MM.1S (cell line): ENCODE data around the gene DACH1.

Source experiments
- DNase-seq: peaks from one replicate; pipeline ENCODE4 v3.0.0-alpha.2; 2015
- H2AFZ ChIP-seq: fragments of 300-600 bp; sonication (generic); 2 replicates; pipeline ENCODE4 v1.6.0; 2016; ENCODE audit warnings: antibody characterized with exemption, low read length
- H3F3A ChIP-seq: fragments of 300-600 bp; sonication (generic); 2 replicates; pipeline ENCODE4 v1.6.1; 2016; ENCODE audit warnings: mild to moderate bottlenecking, antibody characterized with exemption, low read length, moderate library complexity, mixed read lengths; ENCODE audit not compliant: insufficient read depth
- H3K27ac ChIP-seq: fragments of 300-600 bp; sonication (generic); 2 replicates; pipeline ENCODE4 v1.5.1; 2016; ENCODE audit warnings: mild to moderate bottlenecking, low read length
- H3K27me3 ChIP-seq: fragments of 300-600 bp; sonication (generic); replicated peaks from 2 replicates; pipeline ENCODE4 v1.6.0; 2016; ENCODE audit warnings: low read length; ENCODE audit not compliant: insufficient read depth
- H3K36me3 ChIP-seq: fragments of 300-600 bp; sonication (generic); replicated peaks from 2 replicates; pipeline ENCODE4 v1.6.1; 2016; ENCODE audit warnings: mild to moderate bottlenecking, low read length, mixed read lengths; ENCODE audit not compliant: insufficient read depth
- H3K4me1 ChIP-seq: fragments of 300-600 bp; sonication (generic); 2 replicates; pipeline ENCODE4 v1.6.1; 2016; ENCODE audit warnings: low read length, mixed read lengths
- H3K4me2 ChIP-seq: fragments of 300-600 bp; sonication (generic); 2 replicates; pipeline ENCODE4 v1.6.0; 2016; ENCODE audit warnings: low read depth, low read length
- H3K4me3 ChIP-seq: fragments of 300-600 bp; sonication (generic); 2 replicates; pipeline ENCODE4 v1.5.1; 2016; ENCODE audit warnings: low read length, mixed read lengths
- H3K79me2 ChIP-seq: fragments of 300-600 bp; sonication (generic); 2 replicates; pipeline ENCODE4 v1.6.1; 2016; ENCODE audit warnings: mixed run types, low read length, mixed read lengths
- H3K9ac ChIP-seq: fragments of 300-600 bp; sonication (generic); 2 replicates; pipeline ENCODE4 v1.6.1; 2016; ENCODE audit warnings: low read length, mixed read lengths
- H3K9me2 ChIP-seq: fragments of 300-600 bp; sonication (generic); replicated peaks from 2 replicates; pipeline ENCODE4 v1.6.1; 2016; ENCODE audit warnings: mild to moderate bottlenecking, low read length, mixed read lengths; ENCODE audit not compliant: insufficient read depth
- H3K9me3 ChIP-seq: fragments of 300-600 bp; sonication (generic); replicated peaks from 2 replicates; pipeline ENCODE4 v1.6.1; 2016; ENCODE audit warnings: mild to moderate bottlenecking, low read length, mixed read lengths; ENCODE audit not compliant: insufficient read depth
- H4K20me1 ChIP-seq: fragments of 300-600 bp; sonication (generic); 2 replicates; pipeline ENCODE4 v1.6.1; 2016; ENCODE audit warnings: mild to moderate bottlenecking, low read length, moderate library complexity, mixed read lengths; ENCODE audit not compliant: insufficient read depth
- EZH2 ChIP-seq: fragments of 300-600 bp; sonication (generic); optimal IDR thresholded peaks from 2 replicates; pipeline ENCODE3; 2017; ENCODE audit warnings: low read depth, mild to moderate bottlenecking, antibody characterized with exemption, low read length, mixed read lengths
- EZH2phosphoT487 ChIP-seq: fragments of 300-600 bp; sonication (generic); IDR thresholded peaks from 2 replicates; pipeline ENCODE4 v1.6.1; 2018; ENCODE audit warnings: antibody characterized with exemption, low read length
- TF ChIP-seq, protein P1 (sequence below): fragments of 300-600 bp; sonication (generic); IDR thresholded peaks from 2 replicates; pipeline ENCODE4 v1.5.1; 2016; ENCODE audit warnings: antibody characterized with exemption, low read length, mixed read lengths

Gene DACH1

GRCh38 chr13:71828117-71828516, 38.9 kb downstream of the DACH1 start:
- H3K79me2 ChIP-seq, result no peaks in the 10 kb centered on the region
- no peak overlapping the region for H3K27ac ChIP-seq
- H3K36me3 ChIP-seq, result no peaks in the 10 kb centered on the region
- no peaks in the 10 kb centered on the region for H3F3A ChIP-seq
- H4K20me1 ChIP-seq, result no peaks in the 10 kb centered on the region
- H3K9me3 ChIP-seq, result no peaks in the 10 kb centered on the region
- H3K27me3 ChIP-seq, result no peaks in the 10 kb centered on the region
- DNase-seq, result peak; percentile 49
- no peak overlapping the region for H2AFZ ChIP-seq
- no peaks in the 10 kb centered on the region for H3K9me2 ChIP-seq
- no peak overlapping the region for H3K9ac ChIP-seq
- TF ChIP-seq, protein P1, sequence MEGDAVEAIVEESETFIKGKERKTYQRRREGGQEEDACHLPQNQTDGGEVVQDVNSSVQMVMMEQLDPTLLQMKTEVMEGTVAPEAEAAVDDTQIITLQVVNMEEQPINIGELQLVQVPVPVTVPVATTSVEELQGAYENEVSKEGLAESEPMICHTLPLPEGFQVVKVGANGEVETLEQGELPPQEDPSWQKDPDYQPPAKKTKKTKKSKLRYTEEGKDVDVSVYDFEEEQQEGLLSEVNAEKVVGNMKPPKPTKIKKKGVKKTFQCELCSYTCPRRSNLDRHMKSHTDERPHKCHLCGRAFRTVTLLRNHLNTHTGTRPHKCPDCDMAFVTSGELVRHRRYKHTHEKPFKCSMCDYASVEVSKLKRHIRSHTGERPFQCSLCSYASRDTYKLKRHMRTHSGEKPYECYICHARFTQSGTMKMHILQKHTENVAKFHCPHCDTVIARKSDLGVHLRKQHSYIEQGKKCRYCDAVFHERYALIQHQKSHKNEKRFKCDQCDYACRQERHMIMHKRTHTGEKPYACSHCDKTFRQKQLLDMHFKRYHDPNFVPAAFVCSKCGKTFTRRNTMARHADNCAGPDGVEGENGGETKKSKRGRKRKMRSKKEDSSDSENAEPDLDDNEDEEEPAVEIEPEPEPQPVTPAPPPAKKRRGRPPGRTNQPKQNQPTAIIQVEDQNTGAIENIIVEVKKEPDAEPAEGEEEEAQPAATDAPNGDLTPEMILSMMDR, result no peak
- TF ChIP-seq EZH2phosphoT487, result no peak
- H3K4me2 ChIP-seq, result peak overlapping the region; percentile 29; the same call in 1 of the 2 replicates
- H3K4me3 ChIP-seq, result no peak overlapping the region
- H3K4me1 ChIP-seq, result no peaks in the 10 kb centered on the region

DNA sequence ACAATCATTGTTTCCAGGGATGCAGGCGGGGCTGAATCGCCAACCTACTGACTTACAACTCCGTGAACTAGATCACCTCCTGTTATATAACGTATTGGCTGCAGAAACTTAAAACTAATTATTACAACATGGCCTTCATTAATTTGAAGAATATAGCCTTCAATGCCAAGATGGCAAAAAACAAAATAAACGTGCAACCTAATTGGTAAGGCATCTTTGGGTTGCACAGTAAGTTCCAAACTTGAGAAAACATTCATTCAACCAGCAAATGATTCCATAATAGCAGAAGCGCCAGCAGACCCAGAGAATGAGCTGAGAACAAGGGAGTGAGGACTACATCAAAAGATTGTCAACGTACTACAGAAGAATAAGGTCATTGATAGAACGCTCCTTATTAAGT, 39.8 kb downstream of the DACH1 start:
- Histone ChIP-seq H4K20me1 (no peaks in the 10 kb centered on the region), H3K4me1 (no peaks in the 10 kb centered on the region), H2AFZ (no peak overlapping the region), H3K36me3 (no peaks in the 10 kb centered on the region), H3K9me3 (no peaks in the 10 kb centered on the region), H3K4me3 (no peak overlapping the region), H3F3A (no peaks in the 10 kb centered on the region), H3K9me2 (no peaks in the 10 kb centered on the region), H3K4me2 (no peak overlapping the region), H3K27ac (no peak overlapping the region), H3K27me3 (no peaks in the 10 kb centered on the region), H3K9ac (no peak overlapping the region), H3K79me2 (no peaks in the 10 kb centered on the region)
- DNase-seq, result no peak
- TF ChIP-seq, protein P1, result no peak
- no peak for TF ChIP-seq EZH2
- no peak for TF ChIP-seq EZH2phosphoT487

DNA sequence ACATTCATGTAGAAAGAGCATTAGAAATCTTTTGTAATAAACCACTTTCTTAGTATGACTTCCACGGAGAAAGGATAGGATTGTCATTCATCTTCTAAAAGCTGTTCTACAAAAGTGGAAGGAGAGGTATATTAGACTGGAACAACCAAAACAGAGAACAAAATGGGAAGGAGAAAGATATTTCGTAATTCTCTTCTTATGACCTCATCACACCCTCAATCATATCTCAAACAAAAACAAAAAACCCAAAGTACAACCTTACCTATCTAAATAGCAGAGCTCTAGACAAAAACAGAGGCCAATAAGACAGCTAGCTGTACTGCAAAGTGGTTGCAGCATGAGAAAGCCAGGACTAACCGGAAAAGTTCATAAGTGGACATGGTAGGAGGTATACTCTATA, 46.3 kb downstream of the DACH1 start:
- H4K20me1 ChIP-seq, result no peaks in the 10 kb centered on the region
- TF ChIP-seq, protein P1, result no peak
- TF ChIP-seq EZH2, result no peak
- TF ChIP-seq EZH2phosphoT487, result no peak

GRCh38 chr13:71817335-71817734, 49.7 kb downstream of the DACH1 start:
- Histone ChIP-seq H2AFZ (no peak overlapping the region), H3K79me2 (no peaks in the 10 kb centered on the region), H4K20me1 (no peaks in the 10 kb centered on the region), H3F3A (no peaks in the 10 kb centered on the region), H3K27me3 (no peaks in the 10 kb centered on the region), H3K9me3 (no peaks in the 10 kb centered on the region), H3K4me3 (no peak overlapping the region), H3K27ac (no peak overlapping the region), H3K36me3 (no peaks in the 10 kb centered on the region), H3K9ac (no peak overlapping the region), H3K9me2 (no peaks in the 10 kb centered on the region), H3K4me2 (no peak overlapping the region), H3K4me1 (no peaks in the 10 kb centered on the region)
- TF ChIP-seq, protein P1, result no peak
- TF ChIP-seq EZH2 (no peak), EZH2phosphoT487 (no peak)
- DNase-seq, result no peak

More for the DNA sequence above, 46.3 kb downstream of the DACH1 start:
- DNase-seq, result no peak
- no peaks in the 10 kb centered on the region for H3K27me3 ChIP-seq
- H3F3A ChIP-seq, result no peaks in the 10 kb centered on the region
- H3K4me3 ChIP-seq, result no peak overlapping the region
- no peak overlapping the region for H2AFZ ChIP-seq
- no peaks in the 10 kb centered on the region for H3K9me2 ChIP-seq
- no peaks in the 10 kb centered on the region for H3K79me2 ChIP-seq
- H3K27ac ChIP-seq, result no peak overlapping the region
- no peak overlapping the region for H3K4me2 ChIP-seq
- no peaks in the 10 kb centered on the region for H3K9me3 ChIP-seq
- H3K4me1 ChIP-seq, result no peaks in the 10 kb centered on the region
- no peaks in the 10 kb centered on the region for H3K36me3 ChIP-seq
- no peak overlapping the region for H3K9ac ChIP-seq
